LNCAP (cell line): ENCODE measurements around the gene UGT3A1.

Experiments used
- TF ChIP-seq, protein P1 (sequence below): fragments of 450-650 bp; IDR thresholded peaks from 2 replicates; pipeline ENCODE4 v1.5.1; 2017; ENCODE audit warnings: mild to moderate bottlenecking

The UGT3A1 gene

DNA sequence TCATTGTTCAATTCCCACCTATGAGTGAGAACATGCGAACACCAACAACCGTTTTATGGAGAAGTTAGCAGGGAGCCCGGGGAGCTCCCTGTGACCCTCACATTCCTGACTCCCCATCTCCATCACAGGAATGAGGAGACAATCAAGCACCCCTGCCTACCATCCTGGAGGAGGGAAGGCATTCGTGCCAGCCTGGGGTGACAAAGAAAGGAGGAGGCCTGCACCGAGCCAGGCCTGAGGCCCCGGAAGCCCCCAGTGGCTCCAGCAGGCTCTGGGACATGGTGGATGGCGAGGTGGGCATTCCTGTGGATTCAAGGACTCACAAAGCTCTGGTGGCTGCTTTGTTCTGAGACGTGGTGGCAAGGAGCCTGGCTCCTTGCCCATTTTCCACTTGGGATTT, 36.5 kb upstream of the UGT3A1 start:
- TF ChIP-seq, protein P1, sequence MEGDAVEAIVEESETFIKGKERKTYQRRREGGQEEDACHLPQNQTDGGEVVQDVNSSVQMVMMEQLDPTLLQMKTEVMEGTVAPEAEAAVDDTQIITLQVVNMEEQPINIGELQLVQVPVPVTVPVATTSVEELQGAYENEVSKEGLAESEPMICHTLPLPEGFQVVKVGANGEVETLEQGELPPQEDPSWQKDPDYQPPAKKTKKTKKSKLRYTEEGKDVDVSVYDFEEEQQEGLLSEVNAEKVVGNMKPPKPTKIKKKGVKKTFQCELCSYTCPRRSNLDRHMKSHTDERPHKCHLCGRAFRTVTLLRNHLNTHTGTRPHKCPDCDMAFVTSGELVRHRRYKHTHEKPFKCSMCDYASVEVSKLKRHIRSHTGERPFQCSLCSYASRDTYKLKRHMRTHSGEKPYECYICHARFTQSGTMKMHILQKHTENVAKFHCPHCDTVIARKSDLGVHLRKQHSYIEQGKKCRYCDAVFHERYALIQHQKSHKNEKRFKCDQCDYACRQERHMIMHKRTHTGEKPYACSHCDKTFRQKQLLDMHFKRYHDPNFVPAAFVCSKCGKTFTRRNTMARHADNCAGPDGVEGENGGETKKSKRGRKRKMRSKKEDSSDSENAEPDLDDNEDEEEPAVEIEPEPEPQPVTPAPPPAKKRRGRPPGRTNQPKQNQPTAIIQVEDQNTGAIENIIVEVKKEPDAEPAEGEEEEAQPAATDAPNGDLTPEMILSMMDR, result no peak

DNA sequence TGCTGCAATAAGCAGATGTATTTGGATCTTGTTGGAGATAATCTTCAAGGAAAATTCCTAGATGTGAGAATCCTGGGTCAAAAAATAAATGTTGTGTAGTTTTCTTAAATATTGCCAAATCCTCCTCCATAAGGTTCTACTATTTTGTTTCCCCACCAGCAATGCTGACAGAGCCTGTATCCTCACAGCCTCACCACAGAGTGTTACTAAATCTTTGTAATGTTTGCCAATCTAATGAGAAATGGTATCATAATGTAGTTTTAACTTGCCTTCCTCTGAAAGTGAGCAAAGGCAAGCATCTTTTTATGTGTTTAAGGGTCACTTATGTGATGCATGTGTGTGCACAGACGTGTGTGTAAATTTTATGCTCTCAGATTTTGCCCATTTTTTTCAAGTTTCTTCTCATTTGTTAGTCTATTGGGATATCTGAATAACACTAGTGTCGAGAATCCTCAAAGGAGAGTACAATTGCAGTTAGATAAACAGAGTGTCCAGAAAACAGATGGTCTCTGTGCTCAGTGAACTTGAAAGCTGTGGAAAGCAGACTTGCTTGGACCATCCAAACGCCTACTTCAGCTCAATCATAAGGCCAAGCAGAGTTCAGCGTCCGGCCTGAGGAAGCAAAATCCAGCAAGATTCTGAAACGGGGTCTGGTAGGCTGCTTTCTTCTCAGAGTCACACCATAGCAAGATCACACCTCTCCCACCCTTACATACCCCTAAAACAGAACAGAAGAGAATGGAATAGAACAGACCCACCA, 35.7 kb upstream of the UGT3A1 start:
- TF ChIP-seq, protein P1, result no peak

DNA sequence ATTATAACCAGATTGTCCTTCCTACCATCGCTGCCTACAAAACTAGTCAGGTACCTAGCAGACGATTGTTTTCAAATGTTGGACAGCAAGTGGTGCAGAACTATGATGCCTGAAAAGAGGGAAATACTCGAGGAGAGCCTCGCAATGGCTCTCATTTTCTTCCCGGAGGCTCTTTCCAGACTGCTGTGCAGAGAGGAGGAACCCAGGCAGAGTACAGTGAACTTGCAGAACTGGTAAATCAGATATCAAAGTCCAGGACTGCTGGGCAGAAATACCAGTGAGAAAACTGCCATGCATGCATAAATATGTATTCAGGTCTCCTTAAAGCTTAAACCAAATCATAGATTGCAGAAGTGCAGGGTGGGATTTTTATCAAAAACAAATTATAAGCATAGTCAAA, 26.4 kb upstream of the UGT3A1 start:
- TF ChIP-seq, protein P1, result no peak

DNA sequence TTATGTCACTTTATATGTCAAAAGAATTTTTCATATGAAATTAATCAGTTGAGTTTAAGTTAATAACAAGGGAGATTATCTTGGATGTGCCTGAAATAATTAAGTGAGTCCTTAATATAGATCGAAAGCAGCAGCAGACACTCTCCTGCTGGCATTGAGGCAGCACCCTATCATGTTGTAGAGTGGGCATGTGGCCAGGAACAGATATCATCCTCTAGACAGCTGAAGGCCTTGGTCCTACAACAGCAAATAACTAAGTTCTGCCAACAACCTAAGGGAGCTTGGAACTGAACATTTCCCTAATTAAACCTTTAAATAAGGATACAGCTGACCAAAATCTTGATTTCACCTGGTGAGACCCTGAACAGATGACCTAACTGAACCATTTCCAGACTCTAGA, 25.8 kb upstream of the UGT3A1 start:
- TF ChIP-seq, protein P1, result no peak

DNA sequence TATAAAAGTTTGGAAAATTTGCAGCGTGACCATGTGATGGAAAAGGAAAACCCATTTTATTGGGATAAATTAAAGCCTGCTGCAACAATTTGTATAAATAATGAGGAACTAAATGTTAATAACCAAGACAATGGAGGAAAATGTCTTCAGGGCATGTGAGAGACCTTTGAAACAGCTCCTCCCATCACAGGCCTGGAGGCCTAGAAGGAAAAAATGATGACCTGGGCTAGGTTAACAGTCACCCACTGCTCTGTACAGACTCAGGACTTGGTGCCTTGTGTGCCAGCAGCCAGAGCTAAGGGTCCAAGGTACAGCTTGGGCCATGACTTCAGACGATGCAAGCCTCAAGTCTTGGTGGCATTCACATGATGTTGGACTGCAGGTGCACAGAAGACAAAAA, 22.0 kb upstream of the UGT3A1 start:
- TF ChIP-seq, protein P1, result no peak

DNA sequence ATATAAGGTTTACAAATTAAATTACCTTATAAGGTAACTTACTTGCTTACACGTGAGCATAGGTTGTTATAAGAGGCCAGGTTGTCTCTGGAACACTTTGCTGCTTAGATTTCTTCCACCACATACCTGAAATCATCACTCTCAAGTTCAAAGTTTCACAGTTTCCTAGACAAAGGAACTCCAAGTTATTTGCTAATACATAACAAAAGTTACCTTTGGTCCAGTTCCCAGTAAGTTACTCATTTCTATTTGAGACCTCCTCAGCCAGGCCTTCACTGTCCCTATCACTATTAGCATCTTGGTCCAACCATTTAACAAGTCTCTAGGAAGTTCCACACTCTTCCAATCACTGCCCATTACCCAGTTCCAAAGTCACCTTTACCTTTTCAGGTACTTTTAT, 18.5 kb upstream of the UGT3A1 start:
- TF ChIP-seq, protein P1, result no peak

DNA sequence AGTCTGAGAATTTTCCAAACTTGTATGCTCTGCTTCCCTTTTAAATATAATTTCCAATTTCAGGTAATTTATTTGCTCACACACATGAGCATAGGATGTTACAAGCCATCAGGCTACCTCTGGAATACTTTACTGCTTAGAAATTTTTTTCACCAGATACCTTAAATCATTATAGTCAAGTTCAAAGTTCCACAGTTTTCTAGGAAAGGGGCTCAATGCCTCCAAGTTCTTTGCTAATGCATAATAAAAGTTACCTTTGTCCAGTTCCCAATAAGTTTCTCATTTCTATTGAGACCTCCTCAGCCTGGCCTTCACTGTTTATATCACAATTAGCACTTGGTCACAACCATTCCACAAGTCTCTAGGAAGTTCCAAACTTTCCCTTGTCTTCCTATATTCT, 16.2 kb upstream of the UGT3A1 start:
- TF ChIP-seq, protein P1, result no peak

DNA sequence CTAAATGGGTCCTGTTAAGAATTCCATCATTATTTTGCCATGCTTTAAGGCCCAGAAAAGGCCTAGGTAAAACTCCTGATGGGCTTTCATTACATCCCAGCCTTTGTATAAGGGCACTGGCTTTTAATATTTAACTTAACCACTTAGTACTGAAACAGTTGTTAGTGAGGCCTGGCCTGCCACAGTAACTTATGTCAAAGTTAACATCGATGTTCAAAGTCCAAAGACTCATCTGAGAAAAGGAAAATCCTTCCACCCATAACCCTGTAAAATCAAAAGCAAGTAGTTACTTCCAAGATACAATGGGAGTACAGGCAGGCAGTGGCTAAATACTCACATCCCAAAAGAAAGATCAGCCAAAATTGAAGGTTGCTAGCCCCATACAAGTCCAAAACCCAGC, 15.0 kb upstream of the UGT3A1 start:
- TF ChIP-seq, protein P1, result no peak
